ENCODE results near the gene DPT.

- no peak for TF ChIP-seq HCFC1 (IDR thresholded peaks at IDR 0.05; ENCODE audit: low read length)
- no peak for TF ChIP-seq SP1 (IDR thresholded peaks at IDR 0.05; ENCODE audit: low read depth, low read length)
- TF ChIP-seq EP300 (IDR thresholded peaks at IDR 0.05; ENCODE audit: borderline replicate concordance in 1 of 2, control insufficient read depth in 1 of 2, low read depth in 2 of 2, low read length in 2 of 2) = no peak
- no peak for TF ChIP-seq SREBF2 (IDR thresholded peaks at IDR 0.05; ENCODE audit: low read length)
- TF ChIP-seq CTCF (IDR thresholded peaks at IDR 0.05 in 2 of 3, conservative IDR thresholded peaks at IDR 0.05 in 1 of 3; ENCODE audit: control insufficient read depth in 2 of 3, extremely low read depth in 1 of 3, insufficient read depth in 1 of 3, low read depth in 3 of 3, low read length in 3 of 3) = no peak
- no peak for TF ChIP-seq JUND (IDR thresholded peaks at IDR 0.05; ENCODE audit: low read depth, low read length)
- TF ChIP-seq CBX5 (IDR thresholded peaks at IDR 0.05; ENCODE audit: low read depth) = no peak
- TF ChIP-seq E2F8 (IDR thresholded peaks at IDR 0.05; ENCODE audit: low read depth, partially characterized antibody) = no peak
- no peak for TF ChIP-seq POLR2AphosphoS5 (IDR thresholded peaks at IDR 0.05; ENCODE audit: low read length)
- no peak for TF ChIP-seq PBX3 (IDR thresholded peaks at IDR 0.05; ENCODE audit: insufficient replicate concordance, low read depth, low read length)
- TF ChIP-seq SMC3 (IDR thresholded peaks at IDR 0.05; ENCODE audit: borderline replicate concordance, low read length) = no peak
- no peak for TF ChIP-seq EZH2 (IDR thresholded peaks at IDR 0.05; ENCODE audit: borderline replicate concordance, control insufficient read depth, low read depth, low read length)
- TF ChIP-seq SIN3A (IDR thresholded peaks at IDR 0.05; ENCODE audit: low read depth, low read length) = no peak
Observed at GRCh38 chr1:168683871-168684270, 45.1 kb downstream of the DPT start.
